Measurements from ENCODE around the gene PFKFB3. TPM values are rescaled to one million over a fixed set of nuclear protein-coding genes. Genes with fewer than 3 reads are reported as not detected.
"Not testable (repeated sequence)": the region's sequence is repeated elsewhere in the genome, so short reads cannot be mapped to it uniquely, and the experiment has no call there.

Gene PFKFB3
- total and polyA plus RNA-seq, 12 donors, result 8.4 to 72.4 (median 29.5) TPM

DNA sequence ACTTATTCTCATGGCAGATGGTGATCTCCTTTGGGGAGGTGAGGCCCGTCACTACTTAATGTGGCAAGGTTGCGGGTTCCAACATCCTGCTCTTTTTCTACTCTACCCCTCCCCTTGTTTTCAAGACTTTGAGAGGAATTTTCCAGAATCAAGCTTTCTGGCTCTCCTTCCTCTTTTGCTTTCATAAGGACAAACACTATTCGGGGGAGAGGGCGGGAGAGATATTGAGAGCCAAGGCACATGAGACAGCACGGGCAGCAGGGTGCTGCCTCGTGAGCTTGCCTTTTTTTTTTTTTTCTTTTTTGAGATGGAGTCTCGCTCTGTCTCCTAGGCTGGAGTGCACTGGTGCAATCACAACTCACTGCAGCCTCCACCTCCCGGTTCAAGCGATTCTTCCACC, 6.9 kb upstream of the PFKFB3 start:
- DNase-seq, result peak in 5 of 7 donors; percentile 61 to 79 (median 65)
- H3K4me3 ChIP-seq, result no peak overlapping the region
- peak overlapping the region in 4 of 5 donors; percentile 46 to 91 (median 78) for H3K27ac ChIP-seq
- no peaks in the 10 kb centered on the region for H3K36me3 ChIP-seq (replicated peaks in 1 of 2)
- H3K4me1 ChIP-seq (replicated peaks in 1 of 2), result peaks cover 23 to 41% of the 10 kb centered on the region in 2 donors
- no peak for TF ChIP-seq POLR2A (IDR thresholded peaks at IDR 0.05)
- TF ChIP-seq CTCF (IDR thresholded peaks at IDR 0.05), result no peak
- intact Hi-C loops (cut with DNase I), result no loop called here
- no peaks in the 10 kb centered on the region for H3K9me3 ChIP-seq (replicated peaks in 1 of 3)
- no peaks in the 10 kb centered on the region for H3K27me3 ChIP-seq
- WGBS, 4 donors, result 54 to 60% (median 57%) methylated on average over 9 of the region's 9 CpGs

GRCh38 chr10:6196524-6196923, 6.2 kb upstream of the PFKFB3 start:
- Histone ChIP-seq H3K27ac (peak overlapping the region in 3 of 5 donors; percentile 55 to 89 (median 84)), H3K4me1 (replicated peaks in 1 of 2) (peaks cover 20 to 36% of the 10 kb centered on the region in 2 donors)
- H3K4me3 ChIP-seq; H3K27me3 ChIP-seq; H3K9me3 ChIP-seq (replicated peaks in 1 of 3); intact Hi-C loops (cut with DNase I); H3K36me3 ChIP-seq (replicated peaks in 1 of 2); DNase-seq: not testable (repeated sequence)
- 82 to 96% (median 91%) methylated on average over 6 of the region's 6 CpGs for WGBS, 4 donors

GRCh38 chr10:6197321-6197720, 5.4 kb upstream of the PFKFB3 start:
- intact Hi-C loops (cut with DNase I), result no loop called here
- peaks cover 22 to 40% of the 10 kb centered on the region in 2 donors for H3K4me1 ChIP-seq (replicated peaks in 1 of 2)
- H3K4me3 ChIP-seq, result no peak overlapping the region
- no peaks in the 10 kb centered on the region for H3K36me3 ChIP-seq (replicated peaks in 1 of 2)
- TF ChIP-seq POLR2A (IDR thresholded peaks at IDR 0.05) (no peak), CTCF (IDR thresholded peaks at IDR 0.05) (no peak)
- peak overlapping the region in 4 of 5 donors; percentile 27 to 89 (median 64) for H3K27ac ChIP-seq
- no peak for DNase-seq
- WGBS, 4 donors, result 54 to 62% (median 61%) methylated on average over 2 of the region's 2 CpGs
- no peaks in the 10 kb centered on the region for H3K9me3 ChIP-seq (replicated peaks in 1 of 3)
- no peaks in the 10 kb centered on the region for H3K27me3 ChIP-seq

DNA sequence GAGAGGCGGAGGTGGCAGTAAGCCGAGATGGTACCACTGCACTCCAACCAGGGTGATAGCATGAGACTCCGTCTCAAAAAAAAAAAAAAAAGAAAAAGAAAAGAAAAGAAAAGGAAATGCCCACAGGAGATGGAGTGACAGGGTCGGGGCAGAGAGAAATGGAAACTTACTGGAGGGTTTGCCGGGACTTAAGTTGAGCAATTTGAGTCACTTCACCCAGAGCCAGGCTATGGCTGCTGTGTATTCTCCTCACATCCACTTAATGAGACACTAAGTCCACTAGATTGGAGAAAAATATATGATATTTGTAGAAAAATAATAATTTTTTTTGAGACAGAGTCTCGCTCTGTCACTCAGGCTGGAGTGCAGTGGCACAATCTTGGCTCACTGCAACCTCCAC, 4.6 kb upstream of the PFKFB3 start:
- DNase-seq, result peak in 2 of 7 donors; percentile 46 to 57
- intact Hi-C loops (cut with DNase I), result no loop called here
- TF ChIP-seq CTCF (IDR thresholded peaks at IDR 0.05) (no peak), POLR2A (IDR thresholded peaks at IDR 0.05) (no peak)
- WGBS, 4 donors, result 64 to 74% (median 70%) methylated on average over 6 of the region's 6 CpGs
- Histone ChIP-seq H3K4me3 (no peak overlapping the region), H3K36me3 (replicated peaks in 1 of 2) (no peaks in the 10 kb centered on the region), H3K4me1 (replicated peaks in 1 of 2) (peaks cover 25 to 42% of the 10 kb centered on the region in 2 donors), H3K9me3 (replicated peaks in 1 of 3) (no peaks in the 10 kb centered on the region), H3K27me3 (no peaks in the 10 kb centered on the region), H3K27ac (peak overlapping the region in 4 of 5 donors; percentile 27 to 89 (median 64))

GRCh38 chr10:6199131-6199733, 3.5 kb upstream of the PFKFB3 start:
- DNase-seq, result no peak
- H3K36me3 ChIP-seq (replicated peaks in 1 of 2), result no peaks in the 10 kb centered on the region
- H3K27ac ChIP-seq, result peak overlapping the region in 1 of 5 donors; percentile 84
- H3K27me3 ChIP-seq, result no peaks in the 10 kb centered on the region
- H3K4me3 ChIP-seq, result no peak overlapping the region
- intact Hi-C loops (cut with DNase I), result no loop called here
- H3K4me1 ChIP-seq (replicated peaks in 1 of 2), result peaks cover 30 to 47% of the 10 kb centered on the region in 2 donors
- 83 to 91% (median 88%) methylated on average over 6 of the region's 6 CpGs for WGBS, 4 donors
- H3K9me3 ChIP-seq (replicated peaks in 1 of 3), result no peaks in the 10 kb centered on the region
- TF ChIP-seq POLR2A (IDR thresholded peaks at IDR 0.05) (no peak), CTCF (IDR thresholded peaks at IDR 0.05) (no peak)

All from adrenal gland (tissue), 12 donors.